ENCODE measurements around the gene CDK5R1.

GRCh38 chr17:32484628-32485027 lies 2.2 kb upstream of the CDK5R1 start:
- TF ChIP-seq CTCF (conservative IDR thresholded peaks at IDR 0.05 in 1 of 2, IDR thresholded peaks at IDR 0.05 in 1 of 2; ENCODE audit: low read depth in 1 of 2, low read length in 2 of 2) (no peak), EZH2 (IDR thresholded peaks at IDR 0.05; ENCODE audit: low read length, missing control alignments) (no peak)

All from fibroblast of lung (primary cell).